Suppressor macrophage (primary cell): ENCODE results near the gene SCAMP2.

Experiments used
- DNase-seq, 4 experiments: peaks; one replicate each; pipeline ENCODE4 v3.0.0-alpha.2; 2020 to 2022

Gene SCAMP2

GRCh38 chr15:74794248-74794969, 78.8 kb downstream of the SCAMP2 start:
- DNase-seq, result no peak
